HEK293 (cell line): Measurements from ENCODE around the gene BMP10.

ENCODE experiments used
- CTCF ChIP-seq: fragments of 450-650 bp; formaldehyde crosslinking; IDR thresholded peaks from 2 replicates; pipeline ENCODE4 v1.5.1; 2016; ENCODE audit warnings: missing biosample characterization, missing genetic modification characterization
- KLF16 ChIP-seq: fragments of 450-650 bp; formaldehyde crosslinking; IDR thresholded peaks from 2 replicates; pipeline ENCODE4 v1.5.1; 2017; ENCODE audit warnings: missing biosample characterization, missing genetic modification characterization
- PATZ1 ChIP-seq: fragments of 450-650 bp; formaldehyde crosslinking; IDR thresholded peaks from 2 replicates; pipeline ENCODE4 v1.5.1; 2016; ENCODE audit warnings: missing biosample characterization, missing genetic modification characterization
- REST ChIP-seq: fragments of 450-650 bp; formaldehyde crosslinking; IDR thresholded peaks from 2 replicates; pipeline ENCODE4 v1.5.1; 2016; ENCODE audit warnings: missing biosample characterization, missing genetic modification characterization
- WT1 ChIP-seq: fragments of 450-650 bp; formaldehyde crosslinking; IDR thresholded peaks from 2 replicates; pipeline ENCODE4 v1.5.1; 2016; ENCODE audit warnings: missing biosample characterization, missing genetic modification characterization
- ZBTB44 ChIP-seq: fragments of 450-650 bp; IDR thresholded peaks from 2 replicates; pipeline ENCODE4 v1.5.1; 2018; ENCODE audit warnings: missing biosample characterization, mild to moderate bottlenecking, missing genetic modification characterization
- ZNF274 ChIP-seq, 2 experiments: fragments of 200-500 bp in 1 of 2; fragments of 450-650 bp in 1 of 2; sonication (Bioruptor generic) in 1 of 2; formaldehyde crosslinking in 1 of 2; IDR thresholded peaks; 2 replicates each; pipeline versions ENCODE4 v1.5.1 to v1.6.1; 2014 to 2016; ENCODE audit warnings: borderline replicate concordance in 1 of 2, inconsistent platforms in 1 of 2, low read length in 1 of 2, missing biosample characterization in 1 of 2, missing genetic modification characterization in 1 of 2
- ZNF311 ChIP-seq: fragments of 450-650 bp; formaldehyde crosslinking; IDR thresholded peaks from 2 replicates; pipeline ENCODE4 v1.5.1; 2017; ENCODE audit warnings: missing biosample characterization, missing genetic modification characterization, borderline replicate concordance
- ZNF571 ChIP-seq: fragments of 450-650 bp; formaldehyde crosslinking; IDR thresholded peaks from 2 replicates; pipeline ENCODE4 v1.5.0; 2017; ENCODE audit warnings: missing biosample characterization, missing genetic modification characterization
- ZNF621 ChIP-seq: fragments of 450-650 bp; formaldehyde crosslinking; IDR thresholded peaks from 2 replicates; pipeline ENCODE4 v1.5.1; 2017; ENCODE audit warnings: missing biosample characterization, missing genetic modification characterization
- ZNF639 ChIP-seq: fragments of 450-650 bp; formaldehyde crosslinking; IDR thresholded peaks from 2 replicates; pipeline ENCODE4 v1.5.1; 2016; ENCODE audit warnings: missing biosample characterization, missing genetic modification characterization
- ZNF791 ChIP-seq: fragments of 450-650 bp; formaldehyde crosslinking; IDR thresholded peaks from 2 replicates; pipeline ENCODE4 v1.5.1; 2016; ENCODE audit warnings: missing biosample characterization, missing genetic modification characterization

- TF ChIP-seq PATZ1 (tag by site-specific recombination) (no peak), REST (tag by site-specific recombination) (no peak), ZNF621 (no peak), ZNF571 (tag by site-specific recombination) (no peak), ZNF274 (IDR thresholded peaks at IDR 0.05; ENCODE audit: low read length) (no peak), ZNF274 (tag by site-specific recombination; IDR thresholded peaks at IDR 0.05; ENCODE audit: borderline replicate concordance) (no peak), ZNF311 (no peak), ZBTB44 (no peak), KLF16 (tag by site-specific recombination) (no peak), WT1 (tag by site-specific recombination) (no peak), ZNF639 (tag by site-specific recombination) (no peak), ZNF791 (tag by site-specific recombination) (no peak), CTCF (tag by site-specific recombination) (no peak)
Measured at GRCh38 chr2:68849579-68850030, 21.6 kb downstream of the BMP10 start.
